Measurements from ENCODE around the gene DCTPP1.
"Not testable (repeated sequence)": the region's sequence is repeated elsewhere in the genome, so short reads cannot be mapped to it uniquely, and the experiment has no call there.

DCTPP1 gene

DNA sequence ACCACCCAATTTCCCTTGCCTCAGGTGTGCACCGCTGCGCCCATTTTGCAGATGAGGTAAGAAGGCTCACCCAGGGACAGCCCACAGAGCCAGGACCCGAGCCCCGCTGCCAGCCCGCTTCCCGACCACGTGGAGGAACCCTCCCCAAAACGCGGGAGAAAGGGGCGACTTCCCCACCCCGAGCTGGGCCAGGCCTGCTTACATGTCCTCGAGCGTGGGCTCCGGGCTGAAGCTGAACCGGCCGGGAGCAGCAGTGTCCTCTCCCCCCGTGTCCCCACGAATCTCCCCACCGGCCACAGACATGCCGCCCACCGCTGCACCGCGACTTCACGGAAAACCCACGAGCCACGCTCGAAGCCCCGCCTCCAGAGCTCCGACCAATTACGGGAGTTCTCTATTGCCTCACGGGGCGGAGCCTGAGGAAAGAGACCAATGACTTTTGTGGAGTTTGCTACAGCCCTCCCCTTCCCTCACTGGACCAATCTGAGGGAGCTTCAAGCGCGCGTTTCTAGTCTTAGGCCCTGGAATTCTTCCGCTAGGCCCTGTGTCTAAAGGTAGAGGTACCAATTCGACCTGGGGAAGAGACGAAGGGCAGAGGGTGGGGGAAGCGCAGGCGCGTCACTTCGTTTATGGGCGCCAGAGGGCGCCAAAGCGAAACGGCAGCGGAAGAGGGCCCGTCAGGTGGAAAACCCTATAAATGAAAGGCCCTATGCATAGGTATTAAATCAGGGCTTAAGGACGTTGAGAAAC, at the start of gene DCTPP1:
Gene DCTPP1 (minus strand): TSS at position 353 of the 750 bp plus-strand sequence. CDS start 50 bp downstream, at position 303.
- peak; percentile 85 to 87 for DNase-seq (ENCODE audit: low read depth in 1 of 2, low spot score in 1 of 2)

DNA sequence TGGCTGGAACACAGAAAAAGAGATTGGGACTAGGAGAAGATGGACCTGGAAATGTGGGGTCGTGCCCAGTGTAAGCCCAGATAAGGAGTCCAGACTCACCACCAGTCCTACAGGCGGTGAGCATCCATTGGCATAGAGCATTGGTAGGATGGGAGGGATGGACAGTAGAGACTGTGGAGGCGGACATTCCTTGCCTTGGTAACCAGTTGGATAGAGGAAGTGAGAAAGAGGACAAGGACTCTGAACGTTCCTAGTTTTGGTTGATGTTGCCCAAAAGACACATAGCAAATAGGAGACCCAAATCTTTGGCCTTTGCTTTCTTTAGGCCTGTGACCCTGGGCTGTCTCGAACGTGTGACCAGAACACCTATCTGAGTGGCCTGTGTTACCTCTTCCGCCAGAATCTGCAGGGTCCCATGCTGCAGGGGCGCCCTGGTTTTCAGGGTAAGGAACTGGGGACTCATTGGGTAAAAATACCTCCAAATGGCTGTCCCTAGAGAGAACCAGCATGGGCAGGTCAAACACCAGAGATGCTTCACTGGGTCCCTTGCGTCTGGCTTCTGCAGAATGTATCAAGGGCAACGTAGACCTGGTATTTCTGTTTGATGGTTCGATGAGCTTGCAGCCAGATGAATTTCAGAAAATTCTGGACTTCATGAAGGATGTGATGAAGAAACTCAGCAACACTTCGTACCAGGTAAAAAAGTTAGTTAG, 49.1 kb upstream of the DCTPP1 start:
- no peak for DNase-seq (ENCODE audit: low read depth in 1 of 2, low spot score in 1 of 2)

DNA sequence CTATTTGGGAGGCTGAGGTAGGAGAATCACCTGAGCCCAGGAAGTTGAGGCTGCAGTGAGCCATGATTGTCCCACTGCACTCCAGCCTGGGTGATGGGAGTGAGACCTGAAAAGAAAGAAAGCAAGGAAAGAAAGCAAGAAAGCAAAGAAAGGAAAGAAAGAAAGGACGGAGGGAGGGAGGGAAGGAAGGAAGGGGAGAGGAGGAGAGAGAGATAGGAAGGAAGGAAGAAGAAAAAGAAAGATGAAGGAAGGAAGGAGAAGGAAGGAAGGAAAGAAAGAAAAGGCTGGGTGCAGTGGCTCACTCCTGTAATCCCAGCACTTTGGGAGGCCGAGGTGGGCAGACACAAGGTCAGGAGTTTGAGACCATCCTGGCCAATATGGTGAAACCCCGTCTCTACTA, 47.9 kb upstream of the DCTPP1 start:
- not testable (repeated sequence) for DNase-seq (ENCODE audit: low read depth in 1 of 2, low spot score in 1 of 2)

DNA sequence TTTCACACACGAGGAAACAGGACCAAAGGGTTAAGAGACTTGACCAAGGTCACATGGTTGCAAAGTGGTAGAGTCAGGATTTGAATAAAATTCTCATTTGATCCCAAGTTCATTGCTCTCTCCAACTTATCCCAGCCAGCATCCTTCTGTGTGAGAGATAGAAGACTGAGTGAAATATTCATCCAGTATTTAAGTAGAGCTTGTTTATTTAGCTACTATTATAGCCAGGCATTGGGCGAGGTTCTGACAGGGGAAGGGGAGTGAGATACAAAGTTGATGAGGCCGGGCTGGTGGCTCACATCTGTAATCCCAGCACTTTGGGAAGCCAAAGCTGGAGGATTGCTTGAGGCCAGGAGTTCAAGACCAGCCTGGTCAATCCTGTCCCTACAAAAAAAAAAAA, 47.2 kb upstream of the DCTPP1 start:
- no peak for DNase-seq (ENCODE audit: low read depth in 1 of 2, low spot score in 1 of 2)

DNA sequence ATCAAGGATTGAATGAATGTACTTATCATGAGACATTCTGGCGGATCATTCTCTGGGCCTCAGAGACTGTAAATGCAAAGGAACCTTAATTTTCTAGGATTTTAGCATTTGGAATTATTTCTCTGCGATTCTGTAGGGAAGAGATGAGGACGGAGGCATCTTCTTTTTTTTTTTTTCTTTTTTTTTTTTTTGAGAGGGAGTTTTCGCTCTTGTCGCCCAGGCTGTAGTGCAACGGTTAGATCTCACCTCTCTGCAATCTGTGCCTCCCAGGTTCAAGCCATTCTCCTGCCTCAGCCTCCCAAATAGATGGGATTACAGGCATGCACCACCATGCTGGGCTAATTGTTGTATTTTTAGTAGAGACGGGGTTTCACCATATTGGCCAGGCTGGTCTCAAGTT, 44.9 kb upstream of the DCTPP1 start:
- no peak for DNase-seq (ENCODE audit: low read depth in 1 of 2, low spot score in 1 of 2)

DNA sequence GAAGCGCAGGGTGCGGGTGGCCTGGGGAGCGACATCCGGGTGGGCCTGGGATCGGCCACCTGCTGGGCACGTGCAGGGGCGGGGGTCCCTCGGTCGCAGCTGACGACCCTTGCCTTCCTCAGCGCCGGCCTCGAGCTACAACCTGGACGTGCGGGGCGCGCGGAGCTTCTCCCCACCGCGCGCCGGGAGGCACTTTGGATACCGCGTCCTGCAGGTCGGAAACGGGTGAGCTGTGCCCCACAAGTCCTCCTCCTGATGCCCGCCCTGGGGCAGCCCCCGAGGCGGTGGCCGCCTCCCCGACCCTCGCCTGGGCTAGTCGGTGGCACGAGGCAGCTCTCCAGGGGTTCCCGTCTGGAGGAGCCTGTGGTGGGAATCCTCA, 44.2 kb upstream of the DCTPP1 start:
- DNase-seq (ENCODE audit: low read depth in 1 of 2, low spot score in 1 of 2): no peak

DNA sequence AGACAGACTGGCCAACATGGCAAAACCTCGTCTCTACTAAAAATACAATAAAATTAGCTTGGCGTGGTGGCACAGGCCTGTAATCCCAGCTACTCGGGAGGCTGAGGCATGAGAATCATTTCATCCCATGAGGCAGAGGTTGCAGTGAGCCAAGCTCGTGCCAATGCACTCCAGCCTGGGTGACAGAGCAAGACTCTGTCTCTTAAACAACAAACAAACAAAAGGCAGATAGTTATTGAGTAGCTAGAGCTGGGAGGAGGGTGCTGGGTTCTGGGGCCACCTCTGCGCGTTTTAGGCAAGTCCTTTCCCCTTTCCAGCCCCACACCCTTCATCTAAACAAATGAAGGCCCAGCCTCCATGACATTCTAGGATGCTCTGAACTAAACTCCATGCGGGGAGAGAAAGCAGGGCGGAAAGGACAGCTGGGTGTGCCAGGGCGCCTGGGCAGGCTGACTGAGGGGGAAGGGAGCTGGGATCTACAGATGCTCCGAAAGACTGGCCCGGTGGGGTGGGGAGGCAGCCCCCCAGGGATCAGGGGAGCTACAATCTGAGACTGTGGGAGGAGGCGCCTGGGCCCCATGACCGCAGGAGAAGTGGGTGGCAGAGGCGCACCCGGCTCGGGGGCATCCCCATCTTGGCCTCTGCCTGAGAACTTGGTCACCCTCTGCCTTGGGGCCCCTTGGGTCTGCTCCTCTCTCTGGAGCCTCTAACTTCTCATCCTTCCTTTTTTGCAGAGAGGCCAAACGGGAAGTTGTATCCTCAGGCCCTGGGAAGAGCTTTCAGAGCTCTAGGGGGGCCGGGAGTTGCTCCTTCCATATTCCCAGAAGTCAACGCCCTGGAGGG, 43.6 kb upstream of the DCTPP1 start:
- peak; percentile 20 to 61 for DNase-seq (ENCODE audit: low read depth in 1 of 2, low spot score in 1 of 2)

DNA sequence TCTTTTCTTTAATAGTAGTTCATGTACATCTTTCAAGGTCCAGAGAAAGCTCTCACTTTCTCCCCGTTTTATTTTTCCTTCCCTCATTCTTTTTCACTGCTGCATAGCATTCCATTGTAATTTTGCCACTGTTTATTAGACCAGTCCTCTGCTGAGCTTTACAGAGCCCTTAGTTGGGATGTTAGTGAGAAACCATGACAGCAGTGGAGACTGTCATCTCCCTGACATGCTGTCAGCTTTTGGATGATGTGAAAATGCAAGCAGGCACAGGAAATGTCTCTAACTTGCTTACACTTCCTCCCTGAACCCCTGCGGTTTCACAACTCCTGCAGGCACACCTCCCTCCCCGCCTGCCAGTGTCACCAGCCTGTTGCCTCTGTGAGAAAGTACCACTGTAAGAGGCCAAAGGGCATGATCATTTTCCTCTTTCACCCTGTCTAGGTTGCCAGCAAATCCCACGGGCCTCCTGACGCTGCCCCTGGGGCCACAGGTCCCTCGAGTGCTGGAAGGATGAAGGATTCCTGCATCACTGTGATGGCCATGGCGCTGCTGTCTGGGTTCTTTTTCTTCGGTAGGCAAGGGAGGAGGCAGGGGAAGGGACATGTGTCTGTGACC, 42.6 kb upstream of the DCTPP1 start, which contains the start of gene ITGAL:
Gene ITGAL (plus strand): TSS at position 415 of the 615 bp plus-strand sequence. CDS start 96 bp downstream, at position 511.
- DNase-seq (ENCODE audit: low read depth in 1 of 2, low spot score in 1 of 2): peak; percentile 60 to 67

DNA sequence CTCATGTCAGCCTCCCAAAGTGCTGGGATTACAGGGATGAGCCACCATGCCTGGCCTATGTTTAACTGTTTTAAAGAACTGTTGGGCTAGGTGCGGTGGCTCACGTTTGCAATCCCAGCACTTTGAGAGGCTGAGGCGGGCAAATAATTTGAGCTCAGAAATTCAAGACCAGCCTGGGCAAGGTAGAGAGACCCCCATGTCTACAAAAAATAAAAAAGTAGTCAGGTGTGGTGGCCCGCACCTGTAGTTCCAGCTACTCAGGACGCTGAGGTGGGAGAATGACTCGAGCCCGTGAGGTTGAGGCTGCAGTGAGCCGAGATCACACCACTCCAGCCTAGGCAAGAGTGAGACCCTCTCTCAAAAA, 40.8 kb upstream of the DCTPP1 start:
- no peak for DNase-seq (ENCODE audit: low read depth in 1 of 2, low spot score in 1 of 2)

DNA sequence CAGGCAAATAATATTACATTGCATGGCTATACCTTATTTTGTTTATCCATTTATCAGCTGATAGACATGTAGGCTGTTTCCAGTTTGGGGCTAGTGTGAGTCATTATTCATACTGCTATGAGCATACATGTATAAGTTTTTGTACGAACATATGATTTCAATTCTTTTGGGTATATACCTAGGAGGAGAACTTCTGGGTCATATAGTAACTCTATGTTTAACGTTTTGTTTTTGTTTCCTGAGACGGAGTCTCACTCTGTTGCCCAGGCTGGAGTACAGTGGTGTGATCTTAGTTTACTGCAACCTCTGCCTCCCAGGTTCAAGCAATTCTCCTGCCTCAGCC, 40.3 kb upstream of the DCTPP1 start:
- DNase-seq (ENCODE audit: low read depth in 1 of 2, low spot score in 1 of 2): no peak

DNA sequence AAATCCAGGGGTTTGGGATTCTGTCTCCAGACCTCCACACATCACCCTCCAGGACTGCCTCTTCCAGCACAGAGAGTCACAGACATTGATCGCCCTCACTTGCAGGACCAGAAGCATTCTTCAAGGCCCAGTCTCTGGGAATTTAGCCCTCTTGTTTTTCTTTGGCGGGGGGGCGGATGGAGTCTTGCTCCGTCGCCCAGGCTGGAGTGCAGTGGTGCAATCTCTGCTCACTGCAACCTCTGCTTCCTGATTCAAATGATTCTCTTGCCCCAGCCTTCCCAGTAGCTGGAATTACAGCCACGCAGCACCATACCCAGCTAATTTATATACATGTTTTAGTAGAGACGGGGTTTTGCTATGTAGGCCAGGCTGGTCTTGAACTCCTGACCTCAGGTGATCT, 34.2 kb upstream of the DCTPP1 start:
- no peak for DNase-seq (ENCODE audit: low read depth in 1 of 2, low spot score in 1 of 2)

DNA sequence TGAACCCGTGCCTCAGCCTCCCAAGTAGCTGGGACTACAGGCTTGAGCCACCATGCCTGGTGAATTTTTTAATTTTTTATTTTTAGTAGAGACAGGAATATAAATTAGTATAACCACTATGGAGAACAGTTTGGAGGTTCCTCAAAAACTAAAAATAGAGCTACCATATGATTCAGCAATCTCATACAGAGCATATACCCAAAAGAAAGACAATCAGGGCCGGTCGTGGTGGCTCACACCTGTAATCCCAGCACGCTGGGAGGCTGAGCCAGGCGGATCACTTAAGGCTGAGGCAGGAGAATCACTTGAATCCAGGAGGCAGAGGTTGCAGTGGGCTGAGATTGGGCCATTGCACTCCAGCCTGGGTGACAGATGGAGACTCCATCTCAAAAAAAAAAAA, 31.6 kb upstream of the DCTPP1 start:
- not testable (repeated sequence) for DNase-seq (ENCODE audit: low read depth in 1 of 2, low spot score in 1 of 2)

DNA sequence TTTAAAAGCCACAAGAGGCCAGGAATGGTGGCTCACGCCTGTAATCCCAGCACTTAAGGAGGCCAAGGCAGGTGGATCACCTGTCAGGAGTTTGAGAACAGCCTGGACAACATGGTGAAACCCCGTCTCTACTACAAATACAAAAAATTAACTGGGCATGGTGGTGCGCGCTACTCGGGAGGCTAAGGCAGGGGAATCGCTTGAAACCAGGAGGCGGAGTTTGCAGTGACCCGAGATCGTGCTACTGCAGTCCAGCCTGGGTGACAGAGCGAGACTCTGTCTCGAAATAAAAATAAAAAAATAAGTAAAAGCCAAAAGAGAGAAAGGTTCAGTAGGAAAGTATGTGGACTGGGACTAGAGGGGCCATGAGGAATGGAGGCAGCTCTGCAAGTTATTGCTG, 29.6 kb upstream of the DCTPP1 start:
- DNase-seq (ENCODE audit: low read depth in 1 of 2, low spot score in 1 of 2): no peak

DNA sequence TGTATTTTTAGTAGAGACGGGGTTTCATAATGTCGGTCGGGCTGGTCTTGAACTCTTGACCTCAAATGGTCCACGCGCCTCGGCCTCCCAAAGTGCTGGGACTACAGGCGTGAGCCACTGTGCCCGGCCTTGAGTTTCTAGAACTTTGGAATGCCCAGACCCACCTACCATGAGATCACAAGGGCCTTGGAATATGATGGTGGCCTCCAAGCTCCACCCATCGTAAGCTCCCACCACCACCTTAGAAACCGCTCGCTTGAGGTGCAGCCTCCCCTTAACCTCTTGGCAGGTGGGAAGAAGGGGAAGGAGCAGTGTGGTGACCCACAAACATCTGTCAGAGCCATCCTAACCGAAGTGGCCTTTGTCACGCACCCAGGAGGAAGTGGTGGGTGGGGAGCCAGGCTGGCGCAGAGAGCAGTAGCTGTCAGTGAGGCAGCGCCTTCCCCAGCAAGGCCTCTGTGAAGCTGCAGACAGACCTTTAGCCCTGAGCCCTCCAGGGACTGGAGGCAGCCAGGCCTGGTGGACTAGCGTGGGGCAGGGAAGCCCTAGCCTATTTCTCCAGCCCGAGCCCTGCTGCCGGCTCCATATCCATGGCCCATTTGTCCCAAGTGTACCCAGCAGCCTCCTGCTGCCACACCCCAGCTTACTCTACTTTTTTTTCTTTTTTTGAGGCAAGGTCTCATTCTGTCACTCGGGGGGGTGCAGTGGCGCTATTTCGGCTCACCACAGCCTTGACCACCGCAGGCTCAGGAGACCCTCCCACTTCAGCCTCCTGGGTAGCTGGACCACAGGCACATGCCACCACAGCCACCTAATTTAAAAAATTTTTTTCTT, 28.9 kb upstream of the DCTPP1 start:
- peak; percentile 46 to 70 for DNase-seq (ENCODE audit: low read depth in 1 of 2, low spot score in 1 of 2)

DNA sequence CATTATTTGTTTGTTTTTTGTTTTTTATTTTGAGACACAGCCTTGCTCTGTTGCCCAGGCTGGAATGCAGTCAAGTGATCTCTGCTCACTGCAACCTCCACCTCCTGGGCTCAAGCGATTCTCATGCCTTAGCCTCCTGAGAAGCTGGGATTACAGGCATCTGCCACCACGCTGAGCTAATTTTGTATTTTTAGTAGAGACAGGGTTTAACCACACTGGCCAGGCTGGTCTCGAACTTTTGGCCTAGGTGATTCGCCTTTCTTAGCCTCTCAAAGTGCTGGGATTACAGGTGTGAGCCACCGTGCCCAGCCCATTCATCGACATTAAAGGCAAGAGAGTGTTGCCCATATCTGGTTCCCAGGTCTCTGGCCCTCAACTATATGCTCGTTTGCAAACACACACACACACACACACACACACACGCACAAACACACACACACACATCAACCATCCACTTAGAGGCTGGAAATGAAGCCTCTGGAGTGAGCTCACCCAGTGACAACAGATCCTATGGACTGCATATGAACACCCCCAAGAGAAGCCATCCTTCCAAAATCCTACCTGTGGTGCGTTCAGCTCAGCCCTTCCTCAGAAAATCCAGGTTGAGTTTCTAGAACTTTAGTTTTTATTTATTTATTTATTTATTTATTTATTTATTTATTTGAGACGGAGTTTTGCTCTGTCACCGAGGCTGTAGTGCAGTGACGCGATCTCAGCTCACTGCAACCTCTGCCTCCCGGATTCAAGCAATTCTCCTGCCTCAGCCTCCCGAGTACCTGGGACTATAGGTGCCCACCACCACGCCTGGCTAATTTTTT, 28.1 kb upstream of the DCTPP1 start:
- no peak for DNase-seq (ENCODE audit: low read depth in 1 of 2, low spot score in 1 of 2)

DNA sequence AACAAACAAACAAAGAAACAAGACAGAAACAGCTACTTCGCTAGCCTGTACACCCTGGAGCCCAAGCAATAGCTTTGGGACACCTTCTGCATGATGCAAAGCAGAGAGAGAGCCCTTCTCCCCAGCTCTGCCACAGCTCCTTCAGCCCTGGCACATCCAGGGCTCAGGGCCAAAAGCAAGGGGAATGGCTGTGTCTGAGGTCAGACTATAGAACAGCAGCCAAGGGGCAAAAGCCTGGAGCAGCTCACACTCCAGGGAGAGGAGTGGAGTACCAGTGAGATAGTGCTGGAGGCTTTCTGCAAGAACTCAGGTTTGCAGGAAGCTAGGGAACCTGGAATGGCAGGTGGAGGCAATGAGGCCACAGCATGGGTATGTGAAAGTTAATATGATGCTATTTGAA, 27.4 kb upstream of the DCTPP1 start:
- no peak for DNase-seq (ENCODE audit: low read depth in 1 of 2, low spot score in 1 of 2)

DNA sequence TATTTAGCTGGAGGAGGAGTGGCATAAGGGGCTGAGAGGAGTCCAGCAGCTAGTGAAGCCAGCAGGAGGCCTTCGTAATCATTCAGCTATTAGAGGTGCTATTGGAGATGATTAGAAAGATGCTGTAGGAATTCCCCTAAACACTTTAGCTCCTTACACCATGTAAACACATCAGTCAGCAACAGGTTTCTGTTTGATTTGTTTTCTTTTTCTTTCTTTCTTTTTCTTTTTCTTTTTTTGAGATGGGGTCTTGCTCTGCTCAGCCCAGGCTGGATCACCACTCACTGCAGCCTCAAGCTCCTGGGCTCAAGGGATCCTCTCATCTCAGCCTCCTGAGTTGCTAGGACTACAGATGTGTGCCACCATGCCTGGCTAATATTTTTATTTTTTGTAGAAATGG, 26.5 kb upstream of the DCTPP1 start:
- no peak for DNase-seq (ENCODE audit: low read depth in 1 of 2, low spot score in 1 of 2)

DNA sequence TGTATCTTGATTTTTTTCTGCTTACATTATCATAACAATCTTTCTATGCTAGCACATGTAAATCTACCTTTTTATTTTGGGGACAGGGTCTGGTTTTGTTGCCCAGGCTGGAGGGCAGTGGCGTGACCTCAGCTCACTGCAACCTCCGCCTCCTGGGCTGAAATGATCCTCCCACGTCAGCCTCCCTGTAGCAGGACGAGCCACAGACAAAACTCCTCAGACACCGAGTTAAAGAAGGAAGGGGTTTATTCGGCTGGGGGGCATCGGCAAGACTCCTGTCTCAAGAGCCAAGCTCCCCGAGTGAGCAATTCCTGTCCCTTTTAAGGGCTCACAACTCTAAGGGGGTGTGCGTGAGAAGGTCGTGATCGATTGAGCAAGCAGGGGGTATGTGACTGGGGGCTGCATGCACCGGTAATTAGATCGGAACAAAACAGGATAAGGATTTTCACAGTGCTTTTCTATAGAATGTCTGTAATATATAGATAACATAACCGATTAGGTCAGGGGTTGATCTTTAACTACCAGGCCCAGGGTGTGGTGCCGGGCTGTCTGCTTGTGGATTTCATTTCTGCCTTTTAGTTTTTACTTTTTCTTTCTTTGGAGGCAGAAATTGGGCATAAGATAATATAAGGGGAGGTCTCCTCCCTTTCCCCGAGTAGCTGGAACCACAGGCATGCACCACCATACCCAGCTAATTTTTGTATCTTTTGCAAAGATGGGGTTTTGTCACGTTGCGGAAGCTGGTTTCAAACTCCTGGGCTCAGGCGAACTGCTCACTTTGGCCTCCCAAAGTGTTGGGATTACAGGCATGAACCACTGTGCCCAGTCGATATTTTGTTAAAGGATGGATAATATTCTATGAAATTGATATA, 23.1 kb upstream of the DCTPP1 start:
- not testable (repeated sequence) for DNase-seq (ENCODE audit: low read depth in 1 of 2, low spot score in 1 of 2)

DNA sequence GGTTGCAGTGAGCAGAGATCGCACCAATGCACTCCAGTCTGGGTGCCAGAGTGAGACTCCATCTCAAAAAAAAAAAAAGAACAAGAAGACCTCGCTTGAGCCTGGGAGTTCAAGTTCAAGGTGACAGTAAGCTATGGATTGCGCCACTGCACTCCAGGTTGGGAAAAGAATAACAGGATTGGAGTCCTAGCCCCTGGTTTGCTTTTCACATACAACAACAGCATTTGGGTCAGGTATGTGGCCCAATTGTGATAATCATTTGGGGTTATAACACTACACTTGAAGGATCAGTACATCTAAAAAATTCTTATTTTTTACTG, 19.2 kb upstream of the DCTPP1 start:
- DNase-seq (ENCODE audit: low read depth in 1 of 2, low spot score in 1 of 2): no peak
